GM18526 (cell line): ENCODE measurements around the gene TPRX2.

Source experiments
- POLR2A ChIP-seq: IDR thresholded peaks from 3 replicates; pipeline ENCODE4 v1.6.1; 2011; ENCODE audit not compliant: insufficient read length; ENCODE audit errors: extremely low read depth

Gene TPRX2

DNA sequence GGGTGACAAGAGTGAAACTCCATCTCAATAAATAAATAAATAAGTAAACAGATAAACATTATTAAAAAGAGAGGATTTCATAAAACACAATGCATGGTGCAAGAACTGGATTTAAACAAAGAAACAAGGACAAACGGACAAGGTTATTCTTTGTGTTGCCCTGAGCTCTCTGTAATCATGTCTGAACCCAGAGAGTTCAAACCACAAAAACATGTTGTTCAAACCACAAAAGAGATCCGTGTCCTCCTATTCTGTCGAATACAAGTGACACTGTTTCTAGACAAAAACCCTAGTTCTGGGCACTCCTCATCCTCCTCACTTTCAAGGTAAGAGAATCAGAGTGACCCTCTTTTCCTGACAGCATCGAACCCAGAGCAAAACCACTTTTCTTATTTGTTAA, 4.6 kb upstream of the TPRX2 start:
- TF ChIP-seq POLR2A = no peak

DNA sequence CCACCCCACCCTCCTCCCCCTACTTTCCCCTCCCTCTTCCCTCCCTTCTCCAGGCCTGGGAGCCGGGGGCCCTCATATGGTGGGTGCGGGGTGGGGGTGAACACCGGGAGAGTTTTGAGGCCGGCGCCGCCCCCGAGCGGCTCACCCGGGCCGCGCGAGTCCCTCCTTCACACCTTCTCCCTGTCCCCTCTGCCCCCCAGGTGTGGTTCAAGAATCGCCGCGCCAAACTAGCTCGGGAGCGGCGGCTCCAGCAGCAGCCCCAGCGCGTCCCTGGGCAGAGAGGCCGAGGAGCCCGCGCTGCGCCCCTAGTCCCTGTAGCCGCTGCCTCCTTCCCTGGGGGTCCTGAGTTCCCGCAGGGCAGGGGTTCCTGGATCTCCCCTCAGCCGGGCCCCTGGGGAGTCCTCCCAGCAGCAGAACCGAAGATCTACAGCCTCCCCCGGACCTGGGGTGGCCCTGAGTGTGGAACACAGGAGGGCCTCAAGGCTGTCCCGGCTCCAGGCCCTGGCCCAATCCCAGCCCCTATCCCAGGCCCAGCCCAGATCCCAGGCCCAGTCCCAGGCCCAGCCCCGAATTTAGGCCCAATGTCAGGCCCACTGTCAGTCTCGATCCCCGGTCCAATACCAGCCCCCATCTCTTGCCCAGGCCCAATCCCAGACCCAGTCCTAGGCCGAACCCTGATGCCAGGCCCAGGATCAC, 1.7 kb downstream of the TPRX2 start:
- no peak for TF ChIP-seq POLR2A

DNA sequence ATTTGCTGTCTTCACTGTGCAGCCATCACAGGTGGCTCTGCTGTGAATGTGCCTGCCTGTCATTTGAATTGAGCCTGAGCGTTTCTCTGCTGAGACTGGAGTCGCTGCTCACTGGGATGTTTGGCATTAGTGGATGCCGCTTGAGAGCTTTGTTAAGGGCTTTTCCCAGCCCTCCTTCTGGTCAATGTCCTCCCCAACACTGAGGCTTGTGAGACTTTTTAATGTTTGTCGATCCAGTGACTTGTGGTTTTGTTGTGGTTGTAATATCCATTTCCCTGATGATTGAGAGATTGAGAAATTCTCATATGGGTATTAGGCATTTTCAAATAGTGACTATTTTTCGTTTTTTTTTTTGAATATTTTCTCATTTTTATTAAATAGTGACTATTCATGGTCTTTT, 2.6 kb downstream of the TPRX2 start:
- TF ChIP-seq POLR2A = no peak

DNA sequence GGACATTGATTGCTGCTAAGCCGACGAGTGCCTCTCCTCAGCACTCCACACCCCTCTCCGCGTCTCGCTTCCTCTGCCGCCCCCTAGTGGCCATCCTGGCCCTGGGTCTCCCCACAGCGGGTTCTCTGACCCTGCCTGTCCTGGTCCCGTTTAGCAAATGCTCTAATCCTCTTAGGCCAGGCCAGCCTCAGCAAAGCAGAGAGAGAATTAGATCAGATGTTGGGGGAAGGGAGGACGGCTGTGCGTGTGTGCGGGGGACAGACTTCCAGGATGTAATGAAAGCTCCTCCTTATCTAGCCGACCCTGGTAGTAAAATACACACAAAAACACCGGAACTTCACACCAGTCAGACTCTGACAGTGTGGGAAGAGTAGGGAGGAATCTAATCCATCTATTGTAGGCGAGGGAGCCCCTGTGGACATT, 4.5 kb downstream of the TPRX2 start:
- no peak for TF ChIP-seq POLR2A

DNA sequence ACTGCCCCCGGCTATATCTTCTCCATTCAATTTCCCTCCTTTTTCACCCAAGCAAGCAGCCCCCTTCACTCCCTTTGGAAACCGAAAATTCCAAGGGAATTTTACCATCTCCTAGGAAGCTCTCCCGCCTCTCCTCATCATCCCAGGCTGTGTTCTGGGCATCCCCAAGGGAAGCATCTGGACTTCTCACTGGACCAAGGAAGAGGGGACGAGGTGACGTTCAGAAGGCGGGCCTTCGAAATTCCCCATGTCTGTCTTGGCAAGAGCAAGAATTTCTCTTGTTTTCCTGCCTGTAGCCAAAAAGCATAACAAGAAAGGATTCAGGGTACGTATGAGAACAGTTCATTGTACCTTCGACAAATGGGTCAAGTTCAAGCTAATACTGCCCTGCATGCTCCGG, 6.1 kb downstream of the TPRX2 start:
- no peak for TF ChIP-seq POLR2A

DNA sequence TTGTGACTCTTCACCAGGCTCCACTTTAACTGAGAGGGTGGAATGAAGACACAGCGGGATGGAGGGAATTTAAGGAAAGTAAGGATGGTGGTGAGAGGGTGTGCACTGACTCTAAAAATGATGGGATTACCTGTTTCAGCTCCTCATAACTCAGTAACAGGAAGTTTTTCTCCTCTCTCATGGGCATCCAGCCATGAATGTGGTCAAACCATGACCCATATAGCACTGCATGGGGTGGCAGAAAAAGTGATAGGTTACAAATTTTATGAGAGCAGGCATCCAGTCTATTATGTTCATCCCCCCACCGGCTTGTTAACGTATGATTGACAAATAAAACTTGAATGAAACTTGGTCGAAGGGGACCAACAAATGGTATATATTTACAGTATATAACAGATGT, 19.9 kb downstream of the TPRX2 start:
- no peak for TF ChIP-seq POLR2A

DNA sequence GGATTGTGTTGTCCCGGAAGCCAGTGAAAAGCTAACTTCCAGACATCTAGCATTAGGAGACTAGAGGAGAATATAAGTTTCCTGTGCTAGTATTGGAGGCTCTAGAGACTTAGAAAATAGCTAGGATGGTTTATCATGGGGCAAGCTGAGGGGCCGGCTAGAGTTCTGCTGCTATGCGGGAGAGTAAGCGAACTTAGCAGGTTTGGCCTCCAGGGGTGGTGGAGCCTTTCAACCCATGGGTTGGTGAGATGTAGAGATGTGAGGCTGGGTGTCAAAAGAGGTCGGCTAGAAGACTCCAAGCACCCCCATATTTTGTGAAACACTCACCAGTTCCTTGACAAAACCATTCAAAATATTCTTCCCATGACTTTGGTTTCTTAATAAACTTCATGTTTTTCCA, 22.7 kb downstream of the TPRX2 start:
- no peak for TF ChIP-seq POLR2A

DNA sequence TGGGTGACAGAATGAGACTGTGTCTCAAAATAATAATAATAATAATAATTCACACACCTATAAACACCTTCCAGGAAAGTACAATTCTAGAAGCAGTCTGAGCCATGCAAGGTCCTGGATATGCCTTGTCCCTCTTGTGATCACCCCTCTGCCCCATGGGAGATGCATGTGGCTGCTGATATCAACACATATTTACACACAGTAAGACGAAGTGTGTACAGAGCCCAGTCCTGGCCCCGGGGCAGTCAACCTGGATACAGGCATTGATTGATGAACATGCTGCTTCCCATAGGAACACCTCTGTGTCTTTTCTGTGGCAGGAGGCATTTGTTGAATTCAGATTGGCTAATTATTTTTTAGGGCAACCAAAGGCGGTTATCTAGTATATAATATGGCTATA, 23.9 kb downstream of the TPRX2 start:
- no peak for TF ChIP-seq POLR2A

DNA sequence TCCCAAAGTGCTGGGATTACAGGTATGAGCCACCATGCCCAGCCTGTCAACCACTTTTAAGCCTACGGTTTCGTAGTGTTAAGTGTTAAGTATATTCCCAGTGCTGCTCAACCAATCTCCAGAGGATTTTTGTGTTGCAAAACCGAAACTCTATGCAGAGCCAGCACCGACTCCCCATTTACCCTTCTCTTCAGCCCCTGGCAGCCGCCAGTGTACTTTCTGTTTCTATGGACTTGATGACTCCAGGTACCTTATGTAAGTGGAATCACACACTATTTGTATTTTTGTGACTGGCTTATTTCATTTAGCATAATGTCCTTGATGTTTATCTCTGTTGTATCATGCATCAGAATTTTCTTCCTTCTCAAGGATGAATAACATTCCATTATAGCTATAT, 26.0 kb downstream of the TPRX2 start:
- TF ChIP-seq POLR2A = no peak

DNA sequence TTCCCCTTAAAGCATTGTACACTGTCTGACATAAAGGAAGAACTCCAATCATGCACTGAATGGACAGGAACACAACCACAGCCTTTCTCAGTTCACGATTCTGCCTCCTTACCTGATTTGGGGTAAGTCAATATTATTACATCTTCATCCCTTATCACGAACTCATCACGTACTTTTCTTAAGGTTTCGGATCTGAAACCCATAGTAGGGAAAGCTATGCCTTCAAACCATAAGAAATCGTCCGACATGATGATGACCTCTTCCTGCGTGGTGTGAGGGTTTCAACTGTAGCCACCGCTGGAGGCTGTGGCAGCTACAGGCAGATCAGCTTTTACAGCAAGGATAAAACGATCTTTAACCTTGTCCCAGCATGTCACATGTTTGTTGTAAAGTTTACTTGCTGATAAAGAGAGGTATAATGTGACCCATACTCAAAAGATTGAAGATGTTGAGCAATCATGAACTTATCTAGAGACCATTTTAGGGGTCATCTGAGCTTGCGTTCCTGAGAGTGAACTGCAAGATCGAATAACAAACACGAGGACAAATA, 27.1 kb downstream of the TPRX2 start, which contains the start of gene SULT2A1:
Gene SULT2A1, minus strand, starts transcription at position 306 of the 550 bp plus-strand sequence. Its CDS starts 58 bp downstream, at position 248.
- no peak for TF ChIP-seq POLR2A

DNA sequence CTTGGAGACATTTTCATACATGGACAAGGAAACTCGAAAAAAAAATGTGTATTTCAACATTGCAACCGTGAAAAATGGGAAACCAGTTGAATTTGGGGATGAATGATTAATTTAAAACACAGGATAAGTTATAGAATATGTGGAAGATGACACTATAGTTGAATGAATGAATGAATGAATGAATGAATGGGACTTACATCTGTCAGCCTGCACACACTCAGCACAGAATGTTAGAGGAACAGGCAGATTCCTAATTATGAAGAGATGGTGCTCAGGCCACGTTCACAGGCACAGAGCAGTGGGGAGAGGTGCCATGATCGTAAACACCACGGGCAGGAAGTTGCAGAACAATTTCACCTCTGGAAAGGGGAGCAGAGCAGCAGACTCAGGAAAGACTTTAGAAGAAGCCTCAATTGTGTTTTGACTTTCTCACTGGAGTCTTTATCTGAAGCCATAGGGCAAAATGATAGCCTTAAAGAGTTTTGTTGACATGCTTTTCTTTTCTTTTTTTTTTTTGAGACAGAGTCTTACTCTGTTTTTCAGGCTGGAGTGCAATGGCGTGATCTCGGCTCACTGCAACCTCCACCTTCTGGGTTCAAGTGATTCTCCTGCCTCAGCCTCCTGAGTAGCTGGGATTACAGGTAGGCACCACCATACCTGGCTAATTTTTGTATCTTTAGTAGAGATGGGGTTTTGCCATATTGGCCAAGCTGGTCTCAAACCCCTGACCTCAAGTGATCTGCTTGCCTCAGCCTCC, 32.0 kb downstream of the TPRX2 start:
- TF ChIP-seq POLR2A = no peak

DNA sequence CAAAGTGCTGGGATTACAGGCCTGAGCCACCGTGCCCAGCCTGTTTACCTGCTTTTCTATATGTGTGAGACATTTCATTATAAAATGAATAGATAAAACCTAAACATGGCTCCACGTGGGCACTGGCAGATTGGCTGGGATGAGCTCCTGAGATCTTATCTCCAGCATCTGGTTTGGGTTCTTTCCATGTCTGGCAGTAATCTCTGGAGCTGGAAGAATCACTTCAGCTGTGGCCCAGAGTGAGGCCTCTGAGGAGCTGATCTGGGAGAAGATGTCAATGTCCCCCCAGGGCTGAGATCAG, 32.5 kb downstream of the TPRX2 start:
- TF ChIP-seq POLR2A = no peak

DNA sequence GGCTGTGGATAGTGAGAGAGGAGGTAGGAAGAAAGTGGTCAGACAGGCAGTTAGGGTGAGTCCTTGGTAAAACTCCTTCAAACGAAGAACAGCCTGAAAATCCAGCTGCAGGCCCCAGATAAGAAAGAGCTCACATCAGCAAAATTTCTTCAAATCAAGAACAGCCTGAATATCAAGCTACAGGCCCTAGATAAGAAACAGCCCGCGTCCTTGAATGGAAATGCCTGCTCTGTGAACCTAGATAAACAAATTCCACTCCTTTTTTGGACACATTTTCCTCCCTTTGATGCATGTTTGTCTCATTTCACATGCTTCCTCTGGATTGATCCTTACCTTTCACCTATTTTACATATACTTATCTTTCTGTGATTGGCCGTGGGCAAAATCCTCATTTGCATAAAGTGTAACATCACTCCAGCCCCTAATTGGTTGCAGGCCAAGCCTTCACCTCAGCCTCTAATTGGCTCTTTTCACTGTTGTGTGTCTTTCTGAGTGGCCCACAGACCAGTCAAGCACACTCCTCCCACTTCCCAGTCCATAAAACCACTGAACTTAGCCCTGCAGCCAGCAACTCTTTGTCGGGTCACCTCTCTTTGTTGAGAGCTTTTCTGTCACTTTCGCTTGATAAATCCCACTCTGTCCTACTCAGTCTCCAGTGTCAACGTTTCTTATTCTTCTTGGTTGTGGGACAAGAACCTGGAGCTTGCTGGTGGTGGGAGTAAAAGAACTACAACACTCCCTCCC, 33.1 kb downstream of the TPRX2 start:
- no peak for TF ChIP-seq POLR2A

DNA sequence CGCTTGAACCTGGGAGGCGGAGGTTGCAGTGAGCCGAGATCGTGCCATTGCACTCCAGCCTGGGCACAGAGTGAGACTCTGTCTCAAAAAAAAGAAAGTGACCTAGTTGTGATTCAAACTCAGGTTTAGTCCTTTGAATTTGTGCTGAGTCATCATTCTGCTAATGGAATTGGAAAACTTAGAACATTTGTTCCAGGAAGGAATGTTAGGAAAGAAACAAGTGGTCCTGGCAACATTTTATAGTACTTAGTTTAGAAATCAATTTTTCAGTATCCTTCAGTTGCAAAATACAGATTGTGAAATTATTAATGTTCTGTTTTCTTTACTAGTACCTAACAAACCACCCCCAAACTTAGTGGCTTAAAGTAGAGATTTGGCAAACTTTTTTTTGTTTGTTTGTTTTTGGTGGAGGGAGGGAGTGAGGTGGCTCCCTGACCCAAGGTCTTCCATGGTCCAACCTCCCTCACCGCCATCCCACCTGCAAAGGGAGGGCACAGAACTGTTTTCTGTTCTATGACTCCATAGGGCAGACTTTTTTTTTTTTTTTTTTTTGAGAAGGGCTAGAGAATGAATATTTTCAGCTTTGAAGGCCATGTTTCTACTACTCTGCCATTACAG, 36.2 kb downstream of the TPRX2 start:
- TF ChIP-seq POLR2A = no peak

DNA sequence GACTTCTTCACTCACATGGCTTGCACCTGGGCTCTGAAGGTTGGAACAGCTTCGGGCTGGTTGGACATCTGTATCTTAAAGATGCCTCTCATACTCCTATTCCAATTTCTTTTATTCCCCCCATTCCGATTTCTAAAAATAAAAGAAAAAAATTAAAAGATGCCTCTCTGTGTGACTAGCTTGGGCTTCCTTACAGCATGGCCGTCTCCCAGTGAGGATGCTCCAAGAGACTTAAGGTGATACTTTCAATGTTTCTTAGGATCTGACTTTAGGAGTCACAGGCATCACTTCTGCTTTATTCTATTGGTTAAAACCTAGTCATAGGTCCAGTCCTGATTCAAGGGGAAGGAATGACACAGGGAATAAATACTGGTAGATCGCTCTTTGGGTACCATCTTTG, 37.0 kb downstream of the TPRX2 start:
- TF ChIP-seq POLR2A = no peak
